DLD1 (cell line): ENCODE results near the gene PRIMPOL.

ENCODE experiments used
- in situ Hi-C: cut with HindIII; loops from 2 replicates; pipeline ENCODE4 v1.10.0; 2017; ENCODE audit warnings: low sequenced_read_pairs

PRIMPOL gene

DNA sequence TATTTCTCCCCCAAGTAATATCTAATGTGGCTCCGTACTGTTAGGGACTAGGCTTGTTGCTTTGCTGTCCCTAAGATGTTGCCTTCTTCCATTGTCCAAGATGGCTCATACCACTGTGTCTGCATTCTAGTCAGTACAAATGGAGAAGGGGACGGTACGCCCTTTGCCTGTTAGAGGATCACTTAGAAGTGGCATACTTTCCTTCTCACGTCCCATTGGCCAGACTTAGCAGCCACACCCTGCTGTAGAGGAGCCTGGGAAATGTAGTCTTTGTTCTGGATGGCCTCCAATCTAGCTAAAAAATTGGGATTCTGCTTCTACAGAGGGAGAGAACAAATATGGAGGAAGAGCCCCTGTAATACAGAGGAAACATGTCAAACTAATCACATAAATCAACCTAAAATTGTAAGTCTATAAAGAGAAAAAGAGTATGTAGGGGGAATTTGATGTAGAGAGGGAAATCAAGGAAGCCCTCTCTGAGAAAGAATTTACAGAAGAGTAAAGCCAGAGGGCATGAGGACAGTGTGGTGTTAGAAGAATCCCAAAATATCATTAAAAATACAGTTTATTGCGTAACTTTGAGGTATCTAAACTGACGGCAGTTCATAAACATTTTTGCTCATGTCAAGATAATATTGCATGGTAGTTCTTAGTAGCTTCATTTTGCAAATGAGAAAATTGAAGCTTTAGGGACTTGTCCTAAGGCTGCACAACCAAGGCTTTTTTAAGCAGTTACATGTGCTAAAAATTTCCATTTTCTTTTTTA lies 15.1 kb downstream of the PRIMPOL start:
- in situ Hi-C loops, result no loop called here

DNA sequence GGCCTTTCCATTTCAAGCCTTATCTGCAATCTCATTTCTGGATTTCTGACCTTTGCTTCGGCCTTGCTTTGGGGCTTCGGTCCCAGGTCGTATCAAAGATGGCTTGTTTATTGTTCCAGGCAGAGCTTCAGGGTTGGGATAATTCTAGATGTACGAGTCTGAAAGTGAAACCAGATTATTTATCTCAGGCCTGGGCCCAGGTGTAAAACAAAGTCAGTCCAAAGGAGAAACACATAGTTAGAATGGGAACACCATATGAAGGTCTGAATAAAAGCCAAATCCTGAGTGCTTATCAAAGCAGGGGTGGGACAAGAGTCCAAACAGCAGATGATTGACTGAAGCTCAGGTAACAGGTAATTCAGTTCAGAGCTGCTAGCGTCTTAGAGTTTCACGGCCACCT lies 17.1 kb downstream of the PRIMPOL start:
- in situ Hi-C loops, result no loop called here

DNA sequence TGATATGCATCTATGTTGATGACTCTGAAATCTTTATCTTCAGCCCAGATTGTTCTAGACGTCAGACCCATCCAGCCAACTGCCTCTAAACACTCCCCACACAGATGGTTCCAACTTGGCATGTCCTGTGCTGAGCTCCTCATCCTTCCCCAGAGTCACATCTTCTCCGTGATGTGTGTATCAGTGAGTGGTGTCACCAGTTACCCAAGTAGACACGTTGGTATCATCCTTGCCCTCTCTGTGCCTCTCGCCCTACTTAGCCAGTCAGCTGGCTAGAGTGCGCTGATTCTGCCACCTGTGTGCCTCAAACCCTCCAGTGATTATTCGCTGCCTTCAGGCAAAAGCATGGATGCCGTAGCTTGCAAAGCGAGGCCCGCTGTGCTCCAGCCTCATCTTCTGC lies 18.6 kb downstream of the PRIMPOL start:
- in situ Hi-C loops, result no loop called here

DNA sequence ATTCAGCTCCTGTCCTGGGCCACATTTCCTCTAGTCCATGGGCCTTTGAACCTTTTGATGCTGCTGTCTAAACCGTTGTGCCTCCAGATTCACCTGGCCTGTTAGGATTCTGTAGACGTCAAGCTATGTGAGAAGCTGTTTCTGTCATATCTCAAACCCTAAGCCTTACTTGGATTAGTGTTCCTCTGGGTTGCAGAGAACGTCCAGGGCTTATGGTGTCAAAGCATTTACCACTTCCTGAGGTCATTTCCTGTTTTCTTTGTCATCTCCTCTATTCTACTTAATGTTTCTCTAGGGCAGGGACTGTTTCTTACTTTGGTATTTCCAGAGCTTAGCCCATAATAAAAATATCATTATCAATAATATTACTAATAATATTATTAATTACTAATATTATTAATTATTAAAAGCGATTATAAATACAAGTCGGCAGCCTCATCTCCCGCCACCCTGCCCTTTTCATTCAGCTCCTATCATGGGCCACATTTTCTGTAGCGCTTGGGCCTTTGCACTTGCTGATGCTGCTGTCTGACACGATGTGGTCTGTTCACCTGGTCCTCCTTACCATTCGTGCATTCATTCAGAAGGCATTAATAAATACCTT lies 19.1 kb downstream of the PRIMPOL start:
- in situ Hi-C loops, result no loop called here

DNA sequence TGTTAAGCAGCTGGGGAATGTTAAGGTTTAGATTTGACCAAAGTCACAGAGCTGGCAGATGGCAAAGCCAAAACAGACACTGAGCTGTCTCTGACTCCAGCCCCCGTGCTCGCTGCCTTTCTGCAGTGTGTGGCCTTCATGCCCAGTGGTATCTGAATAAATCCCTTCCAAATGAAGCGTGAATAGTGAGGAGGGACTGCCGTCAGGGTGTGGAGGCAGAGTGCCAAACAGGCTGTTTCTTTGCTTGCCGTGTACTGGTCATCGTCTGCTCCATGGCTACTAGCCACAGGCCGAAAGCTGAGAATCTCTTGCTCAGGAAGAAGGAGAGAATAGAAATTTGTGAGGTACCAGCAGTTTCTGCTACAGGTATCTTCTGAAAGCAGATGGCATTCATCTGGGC lies 19.7 kb downstream of the PRIMPOL start:
- in situ Hi-C loops, result no loop called here

DNA sequence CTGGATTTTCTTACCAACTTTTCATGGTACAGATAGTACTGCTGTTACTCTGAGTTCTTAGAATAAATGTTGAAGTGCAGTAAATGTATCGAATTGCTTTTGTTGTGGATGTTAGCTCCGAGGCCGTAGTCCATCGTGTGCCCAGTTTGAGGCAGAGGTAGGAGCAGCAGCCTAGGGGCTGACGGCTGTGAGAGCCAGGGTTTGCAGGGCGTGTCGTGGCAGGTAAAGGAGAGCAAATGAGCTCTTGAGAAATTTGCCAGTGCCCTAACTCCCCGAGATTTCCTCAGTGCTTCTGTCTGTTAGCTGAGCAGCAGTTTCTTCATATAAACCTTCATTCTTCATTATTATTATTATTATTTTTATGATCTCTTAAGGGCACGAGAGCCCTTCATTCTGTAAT lies 21.6 kb downstream of the PRIMPOL start:
- in situ Hi-C loops, result no loop called here

DNA sequence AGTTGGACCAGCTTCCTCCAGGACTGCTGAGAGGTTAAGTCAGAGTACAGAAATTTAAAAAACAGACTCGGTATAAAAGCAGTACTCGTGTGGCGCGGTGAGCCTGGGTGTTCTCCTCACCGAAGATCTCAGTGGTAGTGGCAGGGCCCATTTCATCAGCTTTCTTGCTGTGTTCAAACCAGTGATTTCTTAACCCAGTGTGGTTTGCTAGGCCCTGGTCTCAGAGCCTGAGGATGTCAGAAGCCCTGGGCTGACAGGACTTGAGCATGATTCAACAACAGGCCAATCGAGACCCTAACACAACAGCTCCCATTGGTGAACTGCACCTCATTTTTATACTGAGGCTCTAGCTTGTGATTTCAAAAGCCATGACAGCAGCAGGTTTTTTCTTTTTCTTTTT lies 23.2 kb downstream of the PRIMPOL start:
- in situ Hi-C loops, result no loop called here

DNA sequence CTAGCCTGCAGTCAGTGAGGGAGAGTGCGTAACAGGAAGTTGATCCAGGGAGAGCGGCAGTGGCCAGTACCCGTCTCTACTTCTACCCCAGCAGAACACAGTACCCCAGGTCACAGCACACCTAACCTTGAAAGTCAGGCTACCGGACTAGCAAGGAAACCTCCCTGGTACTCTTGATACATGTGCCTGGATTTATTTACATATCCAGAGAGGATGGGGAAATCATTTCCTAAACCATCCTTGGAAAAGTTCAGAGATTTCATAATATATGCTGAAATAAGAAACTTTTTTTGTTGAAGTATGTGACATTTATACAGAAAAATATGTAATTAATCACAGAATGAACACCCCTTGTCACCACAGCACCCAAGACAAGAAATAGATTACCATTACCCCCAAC lies 24.5 kb downstream of the PRIMPOL start:
- in situ Hi-C loops, result no loop called here

DNA sequence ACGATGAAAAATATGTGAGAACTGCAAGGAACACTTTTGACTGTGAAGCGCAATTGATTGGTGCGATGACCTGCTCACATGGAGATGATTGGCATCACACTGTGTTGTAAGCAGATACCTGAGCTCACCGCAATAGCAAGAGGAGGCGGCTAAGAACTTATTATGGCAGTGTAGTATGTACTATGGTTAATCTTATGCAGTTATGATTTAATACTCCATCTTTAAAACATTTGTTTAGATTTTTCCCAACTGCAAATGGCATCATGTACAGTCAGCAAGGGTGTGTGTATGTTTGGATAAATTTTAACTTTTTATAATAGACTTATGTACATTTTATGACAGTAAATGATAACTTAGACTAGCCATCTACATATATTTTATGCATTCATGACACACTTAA lies 25.5 kb downstream of the PRIMPOL start:
- in situ Hi-C loops, result no loop called here

DNA sequence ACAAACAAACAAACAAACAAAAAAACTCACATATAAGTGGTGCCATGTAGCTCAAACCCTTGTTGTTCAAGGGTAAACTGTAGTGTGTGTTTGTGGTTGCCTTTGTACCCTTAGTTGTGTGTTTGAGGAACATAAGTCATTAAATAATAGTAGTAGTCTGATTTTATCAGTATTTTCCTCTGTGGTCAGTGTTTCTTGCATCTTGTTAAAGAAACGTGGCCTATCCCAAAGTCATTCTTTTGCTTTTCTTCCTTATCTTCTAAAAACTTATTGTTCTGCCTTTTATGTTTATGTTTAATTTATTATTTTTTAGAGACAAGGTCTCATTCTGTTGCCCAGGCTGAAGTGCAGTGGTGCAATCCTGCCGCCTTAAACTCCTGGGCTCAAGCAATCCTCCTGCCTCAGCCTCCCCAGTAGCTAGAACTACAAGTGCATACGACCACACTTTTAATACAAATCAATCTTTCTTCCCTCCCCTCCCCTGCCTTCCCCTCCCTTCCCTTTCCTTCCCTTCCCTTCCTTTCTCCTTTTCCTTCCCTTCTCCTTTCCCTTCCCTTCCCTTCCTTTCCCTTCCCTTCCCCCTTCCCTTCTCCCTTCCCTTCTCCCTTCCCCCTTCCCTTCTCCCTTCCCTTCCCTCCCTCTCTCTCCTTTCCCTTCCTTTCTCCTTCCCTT lies 26.4 kb downstream of the PRIMPOL start:
- in situ Hi-C loops, result no loop called here

DNA sequence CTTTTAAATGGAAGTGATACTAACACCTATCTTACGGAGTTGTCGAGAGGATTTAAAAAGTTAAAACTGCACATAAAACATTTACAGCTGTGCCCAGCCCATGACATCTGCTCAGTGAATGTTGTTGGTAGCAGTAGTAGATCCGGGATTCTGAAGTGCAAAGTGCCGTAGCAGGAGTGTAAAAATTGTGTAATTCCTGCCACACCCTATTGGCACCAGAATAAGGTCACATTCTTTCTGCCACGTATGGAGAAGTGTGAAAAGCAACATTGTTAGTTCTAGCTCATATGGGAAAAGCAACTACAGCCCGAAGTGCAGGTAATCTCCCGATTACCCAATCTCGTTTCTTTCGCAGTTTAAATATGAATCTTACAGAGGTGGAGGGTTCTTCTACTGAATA lies 31.2 kb downstream of the PRIMPOL start:
- in situ Hi-C loops, result no loop called here

DNA sequence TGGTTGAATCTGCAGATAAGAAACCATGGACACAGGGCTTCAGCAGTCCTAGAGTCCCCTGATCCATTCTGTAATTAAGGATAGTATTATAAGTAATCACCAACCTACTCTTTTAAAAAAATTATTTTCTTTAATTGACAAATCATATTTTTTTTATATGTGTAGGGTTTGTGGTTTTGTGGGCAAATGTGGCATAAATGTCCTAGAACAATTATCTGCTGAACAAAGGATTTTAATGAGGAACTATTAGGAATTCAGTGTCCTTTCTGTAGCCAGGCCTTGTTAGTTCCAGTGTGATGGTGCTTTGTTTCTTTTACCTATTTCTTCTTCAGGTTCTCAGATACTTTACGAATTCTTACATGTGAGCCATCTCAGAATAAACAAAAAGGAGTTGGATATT lies 32.4 kb downstream of the PRIMPOL start:
- in situ Hi-C loops, result no loop called here

DNA sequence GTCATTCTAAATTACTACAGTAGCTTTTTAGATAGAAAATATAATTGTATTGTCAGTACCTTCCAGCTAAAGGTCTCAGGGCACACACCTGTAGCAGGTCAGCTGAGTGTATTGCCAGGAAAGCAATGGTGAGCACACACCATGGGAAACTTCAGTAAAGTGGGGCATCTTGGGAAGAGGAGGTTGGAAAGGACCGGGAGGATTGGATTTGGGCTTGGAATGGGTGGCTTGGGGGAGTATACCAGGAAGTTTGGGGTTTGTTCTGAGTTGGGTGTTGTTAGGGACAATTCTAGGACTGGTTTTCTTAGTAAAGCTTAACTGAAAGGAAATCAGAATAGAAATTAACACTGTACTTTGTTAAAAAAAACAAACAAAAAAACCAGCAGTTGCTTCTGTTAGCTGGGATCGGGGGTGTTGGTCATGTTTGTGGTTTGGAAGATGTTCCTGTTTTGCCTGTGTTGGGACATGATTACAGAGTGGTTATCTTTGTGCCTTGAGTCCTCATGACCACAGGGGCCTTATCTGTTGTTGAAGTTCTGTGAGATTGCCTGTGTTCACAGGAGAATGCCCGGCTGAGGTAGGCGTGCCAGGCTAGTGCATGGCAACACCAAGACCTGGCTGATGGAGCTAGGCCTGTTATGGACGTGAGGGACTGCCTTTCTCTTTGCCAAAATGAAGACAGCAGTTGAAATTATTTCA lies 35.1 kb downstream of the PRIMPOL start:
- in situ Hi-C loops, result no loop called here

DNA sequence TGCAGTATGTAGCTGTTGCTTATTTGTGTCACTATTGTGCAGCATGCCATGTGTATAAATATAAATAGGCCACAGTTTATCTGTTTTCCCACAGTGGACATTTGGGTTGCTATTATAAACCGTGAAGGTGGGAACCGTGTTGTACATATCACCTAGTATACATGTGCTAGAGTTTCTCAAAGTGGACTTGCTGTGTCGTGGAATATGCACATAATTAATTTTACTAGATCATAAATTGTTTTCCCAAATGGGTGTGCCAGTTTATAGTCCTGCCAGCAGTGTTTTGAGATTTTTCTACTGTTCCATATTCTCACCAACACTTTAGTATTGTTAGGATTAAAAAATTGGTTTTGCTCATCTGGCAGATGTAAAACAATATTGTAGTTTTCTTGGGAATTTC lies 38.5 kb downstream of the PRIMPOL start:
- in situ Hi-C loops, result no loop called here

DNA sequence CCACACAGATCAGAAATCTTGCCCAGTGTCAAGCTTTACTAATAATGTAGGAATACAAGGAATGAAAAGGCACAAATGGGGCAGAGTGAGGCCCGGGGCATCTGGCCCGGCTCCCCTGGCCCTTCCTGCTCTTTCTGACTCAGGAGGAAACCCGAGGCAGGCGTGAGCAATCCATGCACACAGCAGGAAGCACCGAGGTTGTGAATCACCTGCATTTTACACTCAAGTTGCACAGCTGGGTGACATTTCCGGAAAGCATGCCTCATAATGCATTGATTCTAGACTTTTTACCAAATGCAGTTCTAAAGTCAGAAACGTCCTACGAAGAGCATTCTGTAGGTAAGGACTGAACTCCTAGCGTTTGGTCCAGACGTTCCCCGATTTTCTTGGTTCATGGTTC lies 38.9 kb downstream of the PRIMPOL start:
- in situ Hi-C loops, result no loop called here

DNA sequence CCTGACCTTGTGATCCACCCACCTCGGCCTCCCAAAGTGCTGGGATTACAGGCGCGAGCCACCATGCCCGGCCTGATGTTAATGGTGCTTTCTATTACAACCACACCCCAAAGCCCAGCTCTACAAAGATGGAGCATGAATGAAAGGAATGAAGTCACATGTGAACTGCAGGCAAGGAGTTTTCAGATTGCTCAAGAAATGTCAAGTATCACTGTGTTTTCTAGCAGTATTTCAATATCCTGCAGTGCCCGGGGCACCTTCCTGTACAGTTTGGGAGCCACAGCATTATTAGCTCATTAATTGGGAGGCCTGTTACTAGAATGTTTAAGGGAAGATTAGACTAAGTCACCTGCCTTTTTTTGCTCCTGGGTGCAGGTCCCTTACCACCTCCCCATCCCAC lies 40.1 kb downstream of the PRIMPOL start:
- in situ Hi-C loops, result no loop called here

DNA sequence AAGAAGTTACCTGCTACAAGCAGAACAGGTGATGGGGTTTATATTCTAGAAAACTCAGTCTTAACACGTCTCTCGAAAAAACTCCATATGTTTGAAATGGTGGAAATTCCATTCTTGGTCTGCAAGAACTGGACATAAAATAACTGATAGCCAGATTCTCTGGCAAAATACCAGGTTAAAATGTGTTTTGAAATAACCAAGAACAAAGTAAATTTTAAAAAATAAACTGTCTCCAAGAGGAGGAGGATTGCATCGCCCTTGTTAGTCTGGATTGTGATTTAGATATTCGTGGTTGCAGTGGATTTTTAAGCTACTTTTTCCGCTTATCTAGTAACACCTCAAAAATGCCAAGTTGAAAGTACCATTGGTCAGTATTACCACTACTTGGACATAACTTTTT lies 43.5 kb downstream of the PRIMPOL start:
- in situ Hi-C loops, result no loop called here

DNA sequence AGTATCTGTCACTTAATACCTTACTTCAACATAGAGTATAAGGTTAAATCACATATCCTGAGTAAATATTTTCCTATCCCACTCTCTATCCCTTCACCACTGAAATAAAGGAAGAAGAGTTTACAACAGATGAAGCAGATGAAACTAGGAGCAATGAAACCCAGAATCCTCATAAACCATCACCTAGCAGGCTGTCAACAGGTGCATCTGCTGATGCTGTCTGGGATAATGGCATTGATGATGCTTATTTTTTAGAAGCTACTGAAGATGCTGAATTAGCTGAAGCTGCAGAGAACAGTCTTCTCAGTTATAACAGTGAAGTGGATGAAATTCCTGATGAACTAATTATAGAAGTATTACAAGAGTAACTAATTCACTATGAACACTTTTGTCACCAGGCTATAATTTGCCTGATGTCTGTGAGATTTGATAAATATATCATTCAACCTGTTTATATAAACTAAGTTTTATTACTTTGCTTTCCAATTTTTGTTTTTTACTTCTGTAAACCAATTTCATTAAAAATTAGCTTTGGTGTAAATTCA lies 44.9 kb downstream of the PRIMPOL start:
- in situ Hi-C loops, result no loop called here

DNA sequence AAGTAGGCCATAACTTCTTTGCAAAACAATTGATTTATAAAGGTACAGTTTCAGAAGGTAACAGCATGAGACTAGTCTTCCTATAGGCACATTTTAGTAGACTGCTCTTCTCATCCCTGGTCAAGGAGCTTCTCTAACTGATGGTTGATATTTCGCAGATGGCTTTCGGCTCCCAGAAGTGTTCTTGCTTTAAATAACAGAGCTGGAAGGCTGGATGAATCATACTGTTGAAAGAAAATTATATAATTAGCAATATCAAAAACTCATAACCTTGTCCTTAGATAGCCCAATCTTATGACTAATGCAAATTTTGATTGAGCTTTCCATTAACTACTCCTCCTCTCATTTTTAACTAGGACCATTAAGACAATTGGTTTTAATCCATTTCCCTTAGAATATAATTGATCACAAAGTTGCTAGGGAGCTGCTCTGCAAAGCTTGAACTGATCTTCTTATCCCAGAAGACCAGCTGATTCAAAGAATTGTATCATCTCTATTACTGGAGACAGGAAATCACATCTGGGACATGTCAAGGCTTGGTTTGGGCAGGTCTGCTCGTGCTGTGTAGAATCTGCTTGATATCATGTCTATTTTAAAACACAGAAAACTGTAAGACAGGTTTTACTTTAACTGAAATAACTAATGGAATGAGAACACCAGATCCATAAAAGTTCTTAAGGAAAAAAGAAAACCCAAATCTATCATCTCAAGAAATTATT lies 45.8 kb downstream of the PRIMPOL start:
- in situ Hi-C loops, result no loop called here

DNA sequence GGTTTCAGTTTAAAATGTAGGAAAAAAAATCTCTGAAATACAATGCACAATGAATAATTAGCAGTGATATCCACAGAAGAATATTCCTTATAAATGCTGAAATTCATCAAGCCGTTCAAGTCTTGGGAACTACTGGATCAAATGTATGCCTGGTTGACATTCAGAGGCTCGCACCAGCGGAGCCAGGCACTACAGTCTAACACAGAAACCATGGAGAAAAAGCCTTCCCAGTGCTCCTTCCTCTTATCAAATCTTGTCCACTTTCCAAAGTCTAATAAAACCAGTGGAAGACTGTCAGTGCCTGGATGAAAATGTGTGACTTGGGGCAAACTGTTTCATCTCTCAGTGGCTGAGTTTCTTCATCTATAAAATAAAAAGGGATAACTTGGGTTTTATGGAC lies 48.4 kb downstream of the PRIMPOL start:
- in situ Hi-C loops, result no loop called here

DNA sequence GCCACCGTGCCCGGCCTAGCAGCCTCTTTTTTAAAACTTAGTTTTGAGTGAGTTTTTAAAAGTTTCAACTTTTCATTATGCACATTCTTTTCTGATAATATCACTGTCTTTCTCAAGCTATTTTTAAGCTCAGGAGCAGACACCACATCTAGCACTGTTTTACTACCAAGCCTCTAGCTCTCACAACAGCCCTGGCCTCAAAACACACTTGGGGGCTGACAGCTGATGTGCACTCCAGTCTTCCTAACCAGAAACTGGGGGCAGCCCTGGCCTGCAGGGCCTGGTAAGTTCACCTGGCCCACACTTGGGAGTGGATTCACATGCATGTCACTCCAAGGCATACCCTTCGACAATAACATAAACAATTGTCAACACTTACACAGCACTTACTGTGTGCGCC lies 50.4 kb downstream of the PRIMPOL start:
- in situ Hi-C loops, result no loop called here
